Inferior parietal cortex (tissue), 1 donor: ENCODE measurements around the gene HDLBP.

Experiments
- DNase-seq: peaks from one replicate; pipeline ENCODE4 v3.0.0-alpha.2; 2016; ENCODE audit errors: extremely low spot score

Gene HDLBP

GRCh38 chr2:241193271-241193670 is 122.2 kb downstream of the HDLBP start:
- no peak for DNase-seq

GRCh38 chr2:241191081-241191480 is 124.4 kb downstream of the HDLBP start:
- DNase-seq: no peak

GRCh38 chr2:241190291-241190981 is 125.0 kb downstream of the HDLBP start:
- DNase-seq: no peak

- no peak for DNase-seq
Observed at GRCh38 chr2:241189856-241190201, 125.6 kb downstream of the HDLBP start.

DNA sequence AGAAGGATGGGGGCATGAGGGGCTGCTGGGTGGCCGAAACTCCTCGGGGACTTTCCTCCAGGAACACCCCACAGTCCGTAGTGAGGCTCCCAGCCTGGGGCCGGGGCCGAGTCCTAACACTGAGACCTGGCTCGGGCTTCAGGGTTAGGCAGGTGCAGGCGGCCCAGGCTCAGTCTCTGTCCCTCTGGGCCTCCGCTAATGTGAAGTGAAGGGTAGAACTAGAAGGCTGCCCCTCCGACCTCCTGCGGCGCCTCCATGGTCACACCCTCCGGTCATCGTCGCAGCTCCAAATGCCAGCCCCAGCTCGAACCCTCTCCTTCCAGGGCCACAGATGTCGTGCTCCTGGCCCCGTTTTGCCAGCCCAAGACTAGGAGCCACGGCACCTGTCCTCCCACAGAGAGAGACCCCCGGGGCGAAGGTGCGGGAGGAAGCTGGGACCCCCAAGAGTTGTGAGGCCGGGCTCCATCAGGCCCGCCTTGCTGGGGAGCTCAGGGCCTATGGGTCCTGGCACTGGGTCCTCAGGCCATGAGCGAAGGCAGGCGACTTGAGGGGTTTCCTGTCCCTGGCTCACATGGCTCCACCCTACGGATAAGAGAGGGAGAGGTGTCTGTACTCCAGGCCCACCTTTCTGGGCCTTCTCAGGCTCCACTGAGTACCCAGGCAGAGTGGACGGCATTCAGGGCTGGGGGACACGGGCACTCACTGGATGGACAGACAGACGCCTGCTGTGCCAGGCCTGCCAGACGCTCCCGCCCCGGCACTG is 126.2 kb downstream of the HDLBP start:
- DNase-seq: no peak

DNA sequence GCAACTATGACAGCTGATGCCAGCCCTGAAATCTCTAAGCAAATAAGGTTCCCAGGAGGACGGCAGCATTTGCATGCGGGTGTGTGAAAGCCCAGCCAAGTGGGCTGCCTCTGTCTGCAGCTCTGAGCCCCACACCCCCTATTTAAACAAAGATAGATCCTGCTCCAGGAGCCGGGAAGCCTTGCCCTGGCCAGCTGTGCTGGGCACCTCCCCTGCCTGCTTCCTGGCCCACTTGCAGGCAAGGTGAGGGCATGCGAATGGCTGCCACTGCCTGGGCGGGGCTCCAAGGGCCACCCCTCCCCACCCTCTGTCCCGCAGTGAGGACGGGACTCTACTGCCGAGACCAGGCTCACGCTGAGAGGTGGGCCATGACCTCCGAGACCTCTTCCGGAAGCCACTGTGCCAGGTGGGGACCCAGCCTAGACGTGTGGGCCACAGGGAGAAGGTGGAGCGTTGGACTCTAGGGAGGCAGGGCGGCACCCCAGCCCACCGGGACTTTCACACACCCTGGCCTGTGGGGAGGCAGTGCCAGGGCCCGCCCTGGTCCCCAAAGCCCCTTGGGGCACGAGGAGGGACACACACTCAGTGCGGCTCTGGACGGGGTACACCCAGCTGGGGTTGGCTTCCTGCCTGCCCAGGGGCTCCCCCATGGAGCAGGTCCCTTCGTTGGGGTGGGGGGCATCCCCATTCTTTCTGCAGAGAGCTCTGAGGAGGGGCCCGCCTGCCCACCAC is 126.9 kb downstream of the HDLBP start, which contains the start of gene ANO7:
Gene ANO7, plus strand, starts transcription at position 317 of the 732 bp plus-strand sequence. CDS start 1,387 bp downstream, outside the sequence.
- DNase-seq: no peak

- DNase-seq: no peak
Observed at GRCh38 chr2:241187918-241188234, 127.6 kb downstream of the HDLBP start.

DNA sequence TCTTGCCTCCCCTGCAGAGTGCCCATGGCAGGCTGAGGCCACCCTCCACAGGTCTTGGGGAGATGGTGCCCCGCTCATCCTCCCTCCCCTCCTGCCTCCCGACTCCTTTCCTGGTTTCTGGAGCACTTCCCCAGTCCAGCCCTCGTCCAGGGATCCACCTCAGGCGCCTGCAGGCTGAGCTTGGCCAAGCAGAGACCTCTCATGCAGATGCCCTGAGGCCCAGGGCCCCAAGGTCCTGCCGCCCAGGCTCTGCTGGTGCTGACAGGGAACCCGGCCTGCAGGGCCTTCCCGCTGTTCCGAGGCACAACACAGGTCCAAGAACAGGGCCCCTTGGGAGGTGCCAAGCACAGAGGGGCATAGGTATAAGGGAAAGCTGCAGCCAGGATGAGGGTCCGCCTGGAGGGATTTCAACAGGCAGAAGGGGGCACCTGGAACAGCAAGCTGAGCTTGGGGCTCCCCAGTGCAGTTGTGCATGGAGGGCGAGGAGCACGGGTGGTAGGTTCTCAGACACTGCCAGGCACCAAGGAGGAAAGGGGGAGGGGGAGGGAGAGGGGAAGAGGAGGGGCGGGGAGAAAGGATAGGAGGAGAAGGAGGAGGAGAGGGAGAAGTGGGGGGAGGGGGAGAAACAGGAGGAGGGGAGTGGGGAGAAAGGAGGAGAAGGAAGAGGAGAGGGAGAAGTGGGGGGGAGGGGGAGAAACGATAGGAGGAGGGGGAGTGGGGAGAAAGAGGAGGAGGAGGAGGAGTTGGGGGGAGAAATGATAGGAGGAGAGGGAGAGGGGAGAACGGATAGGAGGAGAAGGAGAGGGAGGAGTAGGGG is 128.2 kb downstream of the HDLBP start:
- DNase-seq: no peak

DNA sequence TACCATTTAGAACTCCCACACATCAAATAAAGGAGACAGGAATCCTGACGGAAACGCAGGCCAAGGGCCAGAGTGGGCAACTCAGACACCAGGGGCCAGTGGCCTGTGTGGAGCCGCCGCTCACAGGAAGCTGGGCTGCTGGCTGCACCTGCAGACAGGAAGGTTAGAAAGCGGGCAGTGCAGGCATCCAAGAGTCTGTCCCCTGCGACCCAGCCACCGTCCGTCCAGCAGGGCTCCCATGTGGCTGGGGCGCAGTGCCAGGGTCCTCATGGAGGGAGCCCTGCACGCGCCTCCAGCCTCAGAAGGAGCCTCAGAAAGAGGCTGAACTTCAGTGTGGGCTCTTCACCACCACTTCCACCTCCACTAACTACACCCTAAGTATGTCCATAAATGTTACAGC is 129.5 kb downstream of the HDLBP start:
- no peak for DNase-seq

GRCh38 chr2:241184901-241185300 is 130.6 kb downstream of the HDLBP start:
- DNase-seq: no peak

- no peak for DNase-seq
Observed at GRCh38 chr2:241183221-241183620, 132.3 kb downstream of the HDLBP start.

DNA sequence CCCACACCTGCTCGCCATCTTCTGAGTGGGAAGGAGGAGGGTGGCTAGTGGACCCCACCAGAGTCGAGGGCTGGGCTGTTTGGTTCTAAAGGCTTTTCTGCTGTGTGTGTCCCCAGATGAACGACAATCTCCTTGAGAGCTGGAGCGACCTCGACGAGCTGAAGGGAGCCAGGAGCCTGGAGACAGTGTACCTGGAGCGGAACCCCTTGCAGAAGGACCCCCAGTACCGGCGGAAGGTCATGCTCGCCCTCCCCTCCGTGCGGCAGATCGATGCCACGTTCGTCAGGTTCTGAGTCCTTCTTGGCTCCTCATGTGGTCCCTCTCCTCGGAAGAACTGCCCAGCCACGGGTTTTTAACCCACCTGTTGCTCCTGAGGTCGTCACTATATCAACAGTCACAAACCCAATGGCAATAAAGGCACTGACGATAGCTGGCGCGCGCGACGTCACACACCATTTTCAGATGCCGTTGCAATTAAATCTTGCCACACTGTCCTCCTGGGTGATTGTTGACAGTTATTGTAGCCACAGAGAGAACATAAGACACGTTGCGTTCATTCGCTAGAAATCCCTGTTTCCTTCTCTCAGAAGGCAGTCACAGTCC is 132.8 kb downstream of the HDLBP start:
- DNase-seq: no peak

DNA sequence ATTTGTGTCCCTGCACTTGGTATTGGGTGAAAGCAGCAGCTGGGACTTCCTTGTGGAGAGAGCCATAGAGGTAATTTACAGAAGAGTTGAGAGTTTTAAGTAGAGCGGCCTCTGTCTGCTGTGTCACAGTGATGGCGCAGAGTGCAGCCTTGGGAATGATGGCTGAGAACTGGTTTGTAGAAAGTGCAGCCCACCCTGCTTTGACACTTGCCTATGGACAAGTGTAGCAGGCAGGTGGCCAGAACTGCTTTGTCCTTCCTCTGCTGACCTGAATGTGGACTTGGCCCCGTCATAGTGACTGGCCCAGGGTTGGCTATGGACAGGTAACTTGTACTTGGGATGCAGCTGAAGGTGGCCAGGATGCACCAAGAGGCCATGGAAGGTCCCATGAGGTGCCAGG is 133.3 kb downstream of the HDLBP start:
- DNase-seq: no peak

DNA sequence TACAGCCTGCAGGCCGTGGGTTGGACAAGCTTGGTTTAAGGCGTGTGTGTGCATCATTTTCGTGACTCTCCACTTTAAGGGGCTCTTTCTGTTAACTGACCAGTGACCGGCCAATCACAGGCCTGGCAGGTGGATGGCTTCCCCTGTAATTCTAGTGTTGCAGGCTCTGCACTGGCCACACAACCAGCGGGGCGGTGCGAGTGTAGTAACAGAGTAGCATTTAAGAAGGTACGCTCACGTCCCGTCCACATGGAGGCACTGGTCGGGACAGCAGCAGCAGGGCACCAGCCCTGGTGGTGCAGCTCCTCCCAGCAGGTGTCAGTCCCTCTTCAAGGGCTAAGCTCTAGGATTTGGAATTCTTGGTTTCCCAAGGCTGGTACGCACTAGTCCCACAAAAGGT is 135.0 kb downstream of the HDLBP start:
- no peak for DNase-seq

DNA sequence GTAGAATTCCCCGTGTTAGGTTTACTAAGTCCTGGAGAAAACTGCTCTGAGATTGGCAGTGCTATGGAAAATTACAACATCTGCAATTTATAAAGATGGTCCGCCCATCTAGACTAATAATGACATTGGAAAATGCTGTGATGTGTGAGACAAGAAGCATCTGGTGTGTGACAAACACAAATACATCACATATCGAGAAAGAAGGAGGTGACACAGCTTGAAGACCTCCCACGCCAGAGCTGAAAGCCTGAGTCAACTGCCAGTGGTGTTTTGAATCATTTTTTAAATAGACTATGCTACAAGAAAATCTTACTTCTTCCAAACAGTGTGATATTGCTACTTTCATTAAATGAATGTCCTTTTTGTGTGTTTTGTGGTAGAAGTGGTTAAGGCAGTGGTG is 135.6 kb downstream of the HDLBP start:
- peak; percentile 29 for DNase-seq

DNA sequence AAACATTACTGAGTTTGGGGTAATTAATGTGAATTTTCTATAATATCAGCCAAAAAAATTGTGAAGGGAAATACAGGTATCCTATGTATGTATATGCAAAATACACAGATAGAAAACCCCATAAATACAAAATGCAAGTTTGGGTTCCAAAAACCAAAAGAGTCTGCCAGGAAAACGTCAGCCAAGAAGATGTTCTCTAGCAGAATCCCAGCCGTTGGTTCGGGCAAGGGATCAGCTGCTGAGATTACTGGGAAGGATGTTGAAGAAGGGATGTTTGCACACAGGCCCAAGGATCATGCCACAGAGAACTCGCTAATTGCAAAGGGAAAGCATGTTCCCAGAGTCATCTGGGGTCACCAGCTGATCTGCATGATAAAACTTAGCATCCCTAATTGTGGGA is 136.5 kb downstream of the HDLBP start:
- no peak for DNase-seq

GRCh38 chr2:241177526-241178334 is 137.7 kb downstream of the HDLBP start:
- no peak for DNase-seq
